H1 (cell line): Measurements from ENCODE around the gene CNNM2. TPM values are rescaled to one million over a fixed set of nuclear protein-coding genes. Genes with fewer than 3 reads are reported as not detected.
A peak's percentile ranks its signal among the peaks of the same experiment; 100 is the strongest.

ENCODE experiments used
- CTCF ChIA-PET: fragments of 300-600 bp; sonication (Branson Sonifier 250); formaldehyde crosslinking; loops from one replicate; lab custom pipeline; 2021; ENCODE audit not compliant: partially characterized antibody; lab: Charles Lee
- POLR2A ChIA-PET: fragments of 300-600 bp; sonication (Branson Sonifier 250); formaldehyde crosslinking; loops from one replicate; lab custom pipeline; 2021; ENCODE audit warnings: inconsistent platforms; ENCODE audit not compliant: partially characterized antibody; lab: Charles Lee
- DNase-seq, 2 experiments: peaks; one replicate each; pipeline versions ENCODE4 v3.0.0 to v3.0.0-alpha.2; 2010 to 2022; ENCODE audit warnings: low spot score in 2 of 2, low read depth in 1 of 2, mixed read lengths in 1 of 2
- FAIRE-seq: peaks from 2 replicates; lab custom pipeline; 2011; peaks lifted over from hg19 to GRCh38; lab: Jason Lieb, UNC
- H2AFZ ChIP-seq: 2 replicates; pipeline ENCODE4 v1.8.1; 2012; ENCODE audit warnings: low read length, inconsistent platforms
- H2AK5ac ChIP-seq: 2 replicates; pipeline ENCODE4 v1.6.1; 2013; ENCODE audit warnings: low read depth, low read length
- H2BK120ac ChIP-seq: replicated peaks from 2 replicates; pipeline ENCODE3; 2013; ENCODE audit warnings: low read depth, low read length, inconsistent platforms
- H2BK12ac ChIP-seq: 2 replicates; pipeline ENCODE4 v1.6.1; 2013; ENCODE audit warnings: low read depth, low read length
- H2BK15ac ChIP-seq: 2 replicates; pipeline ENCODE4 v1.6.1; 2013; ENCODE audit warnings: low read length
- H2BK20ac ChIP-seq: 2 replicates; pipeline ENCODE4 v1.6.1; 2013; ENCODE audit warnings: low read length
- H2BK5ac ChIP-seq: 2 replicates; pipeline ENCODE4 v1.6.1; 2013; ENCODE audit warnings: low read depth, low read length
- H3K14ac ChIP-seq: 2 replicates; pipeline ENCODE4 v1.6.1; 2013; ENCODE audit warnings: inconsistent platforms; ENCODE audit not compliant: insufficient read length
- H3K18ac ChIP-seq: 2 replicates; pipeline ENCODE4 v1.6.1; 2013; ENCODE audit warnings: low read length; ENCODE audit errors: extremely low read depth
- H3K23ac ChIP-seq: 2 replicates; pipeline ENCODE4 v1.6.1; 2013; ENCODE audit warnings: inconsistent platforms; ENCODE audit not compliant: insufficient read length
- H3K23me2 ChIP-seq: 2 replicates; pipeline ENCODE4 v1.6.1; 2013; ENCODE audit warnings: low read depth, low read length
- H3K27ac ChIP-seq: 2 replicates; pipeline ENCODE4 v1.6.1; 2011; ENCODE audit warnings: low read depth, low read length, inconsistent platforms
- H3K27me3 ChIP-seq, 4 experiments: replicated peaks in 1 of 4; 1 replicate in 1 of 4; 2 replicates in 3 of 4; pipeline versions ENCODE4 v1.6.1 to v1.8.1; 2011 to 2013; ENCODE audit warnings: low read length in 3 of 4, mild to moderate bottlenecking in 3 of 4, inconsistent platforms in 2 of 4, mixed read lengths in 2 of 4, moderate library complexity in 1 of 4; ENCODE audit not compliant: control insufficient read depth in 3 of 4, insufficient read depth in 3 of 4; ENCODE audit errors: extremely low read depth in 1 of 4
- H3K36me3 ChIP-seq, 4 experiments: 2 replicates each; pipeline versions ENCODE4 v1.6.1 to v1.8.1; 2011 to 2013; ENCODE audit warnings: mild to moderate bottlenecking in 4 of 4, low read length in 3 of 4, moderate library complexity in 2 of 4, control low read depth in 1 of 4, inconsistent platforms in 1 of 4; ENCODE audit not compliant: insufficient read depth in 4 of 4, control insufficient read depth in 2 of 4
- H3K4ac ChIP-seq: replicated peaks from 2 replicates; pipeline ENCODE3; 2013; ENCODE audit warnings: low read length, low read depth, mixed read lengths, inconsistent platforms; ENCODE audit not compliant: insufficient read length
- H3K4me1 ChIP-seq, 4 experiments: replicated peaks in 1 of 4; 1 replicate in 1 of 4; 2 replicates in 3 of 4; pipeline versions ENCODE4 v1.6.1 to v1.8.1; 2011 to 2013; ENCODE audit warnings: low read length in 3 of 4, inconsistent platforms in 2 of 4, mixed read lengths in 1 of 4; ENCODE audit not compliant: insufficient read depth in 4 of 4, control insufficient read depth in 3 of 4
- H3K4me2 ChIP-seq, 2 experiments: 2 replicates each; pipeline versions ENCODE4 v1.6.1 to v1.8.1; 2011 to 2013; ENCODE audit warnings: low read depth in 2 of 2, low read length in 2 of 2, control low read depth in 1 of 2, inconsistent platforms in 1 of 2, mild to moderate bottlenecking in 1 of 2; ENCODE audit not compliant: insufficient read depth in 1 of 2
- H3K4me3 ChIP-seq, 4 experiments: fragments of 200-600, 300-600 bp in 1 of 4; sonication (generic), shearing (Covaris generic), sonication (Bioruptor Twin) in 1 of 4; 2 replicates each; pipeline versions ENCODE4 v1.5.1 to v1.8.1; 2011 to 2016; ENCODE audit warnings: low read length in 4 of 4, low read depth in 3 of 4, control low read depth in 2 of 4, inconsistent platforms in 2 of 4, mild to moderate bottlenecking in 2 of 4, mixed read lengths in 1 of 4, moderate library complexity in 1 of 4; ENCODE audit not compliant: insufficient read depth in 2 of 4; ENCODE audit errors: extremely low read depth in 1 of 4
- H3K56ac ChIP-seq: replicated peaks from 2 replicates; pipeline ENCODE3; 2013; ENCODE audit warnings: low read depth, mild to moderate bottlenecking, mixed read lengths, low read length, inconsistent platforms; ENCODE audit not compliant: insufficient read length
- H3K79me1 ChIP-seq: 2 replicates; pipeline ENCODE4 v1.6.1; 2013; ENCODE audit warnings: low read depth, low read length, control low read depth
- H3K79me2 ChIP-seq, 2 experiments: 2 replicates each; pipeline versions ENCODE4 v1.6.1 to v1.8.1; 2012 to 2013; ENCODE audit warnings: low read length in 2 of 2, mild to moderate bottlenecking in 2 of 2, inconsistent platforms in 1 of 2; ENCODE audit not compliant: insufficient read depth in 2 of 2, control insufficient read depth in 1 of 2
- H3K9ac ChIP-seq, 4 experiments: replicated peaks in 1 of 4; 1 replicate in 1 of 4; 2 replicates in 3 of 4; pipeline versions ENCODE4 v1.6.1 to v1.8.1; 2011 to 2013; ENCODE audit warnings: low read depth in 3 of 4, low read length in 3 of 4, control low read depth in 2 of 4, mild to moderate bottlenecking in 2 of 4, moderate library complexity in 2 of 4, inconsistent platforms in 1 of 4; ENCODE audit errors: extremely low read depth in 1 of 4
- H3K9me3 ChIP-seq, 2 experiments: 2 replicates each; pipeline versions ENCODE4 v1.6.1 to v1.8.1; 2012 to 2013; ENCODE audit warnings: mild to moderate bottlenecking in 2 of 2, moderate library complexity in 2 of 2, control low read depth in 1 of 2, inconsistent platforms in 1 of 2, low read depth in 1 of 2, low read length in 1 of 2, mixed read lengths in 1 of 2; ENCODE audit not compliant: insufficient read depth in 2 of 2
- H4K20me1 ChIP-seq, 2 experiments: replicated peaks in 1 of 2; 2 replicates each; pipeline versions ENCODE3 to v1.8.1; 2011 to 2013; ENCODE audit warnings: inconsistent platforms in 2 of 2, low read length in 2 of 2, mild to moderate bottlenecking in 1 of 2; ENCODE audit not compliant: insufficient read depth in 2 of 2, control insufficient read depth in 1 of 2
- H4K5ac ChIP-seq: 2 replicates; pipeline ENCODE4 v1.6.1; 2013; ENCODE audit warnings: low read length, low read depth, mixed read lengths, inconsistent platforms; ENCODE audit not compliant: insufficient read length
- H4K8ac ChIP-seq: 2 replicates; pipeline ENCODE4 v1.8.0; 2013; ENCODE audit warnings: mild to moderate bottlenecking, moderate library complexity, low read length, inconsistent platforms; ENCODE audit not compliant: insufficient read depth; ENCODE audit errors: extremely low read depth
- H4K91ac ChIP-seq: replicated peaks from 2 replicates; pipeline ENCODE3; 2013; ENCODE audit warnings: low read length, mixed read lengths, inconsistent platforms; ENCODE audit not compliant: insufficient read length
- BRCA1 ChIP-seq: IDR thresholded peaks from 2 replicates; pipeline ENCODE4 v1.6.1; 2012; ENCODE audit warnings: low read depth, low read length, improper control_type of control experiment
- JUN ChIP-seq: IDR thresholded peaks from 2 replicates; pipeline ENCODE4 v1.6.1; 2011; ENCODE audit warnings: low read depth, mild to moderate bottlenecking, improper control_type of control experiment, low read length
- POLR2A ChIP-seq, 2 experiments: IDR thresholded peaks; 1 replicate in 1 of 2; 2 replicates in 1 of 2; pipeline ENCODE4 v1.6.1; 2011; ENCODE audit warnings: low read depth in 2 of 2, low read length in 2 of 2, mild to moderate bottlenecking in 2 of 2; ENCODE audit errors: control extremely low read depth in 1 of 2
- RBBP5 ChIP-seq: IDR thresholded peaks from 2 replicates; pipeline ENCODE4 v1.7.1; 2012; ENCODE audit warnings: low read depth, mild to moderate bottlenecking, inconsistent platforms, low read length, moderate library complexity, borderline replicate concordance
- RXRA ChIP-seq: IDR thresholded peaks from 2 replicates; pipeline ENCODE4 v1.6.1; 2011; ENCODE audit warnings: low read depth, mild to moderate bottlenecking, low read length, moderate library complexity; ENCODE audit not compliant: insufficient read depth
- SIX5 ChIP-seq: IDR thresholded peaks from 2 replicates; pipeline ENCODE4 v1.6.1; 2011; ENCODE audit warnings: mild to moderate bottlenecking, low read depth, low read length
- SP1 ChIP-seq: IDR thresholded peaks from 2 replicates; pipeline ENCODE4 v1.6.1; 2011; ENCODE audit warnings: low read depth, low read length
- SUZ12 ChIP-seq: fragments of 200-600 bp; sonication (generic); IDR thresholded peaks from 2 replicates; pipeline ENCODE4 v1.6.1; 2012; ENCODE audit warnings: mild to moderate bottlenecking, inconsistent platforms, low read length, moderate library complexity, mixed read lengths
- TAF7 ChIP-seq: optimal IDR thresholded peaks from 2 replicates; pipeline ENCODE3; 2011; ENCODE audit warnings: low read depth, mild to moderate bottlenecking, inconsistent platforms, low read length, moderate library complexity, borderline replicate concordance
- TCF12 ChIP-seq: IDR thresholded peaks from 2 replicates; pipeline ENCODE4 v1.6.1; 2011; ENCODE audit warnings: low read depth, mild to moderate bottlenecking, low read length
- WGBS, 2 experiments: shearing (Covaris generic) in 1 of 2; methylation state at CpG; one replicate each; pipeline versions ENCODE4 v1.1.6 to v1.1.7; 2013 to 2015; ENCODE audit warnings: low lambda C conversion rate in 2 of 2, mixed read lengths in 2 of 2, inconsistent platforms in 1 of 2, low coverage in 1 of 2, missing lambda C conversion rate in 1 of 2; ENCODE audit not compliant: insufficient replicate concordance in 2 of 2, insufficient coverage in 1 of 2, insufficient read length in 1 of 2; ENCODE audit errors: extremely low coverage in 1 of 2, missing lambda C conversion rate in 1 of 2; 5-methylcytosine and 5-hydroxymethylcytosine counted together
- polyA plus RNA-seq, 7 experiments: library from polyadenylated mRNA; depleted of rRNA in 3 of 7; stranded (reverse) in 5 of 7; unstranded in 2 of 7; fragments of >200 nt in 5 of 7; fragments of 200-250 nt in 2 of 7; gene quantifications; 1 replicate in 5 of 7; 2 replicates in 1 of 7; 4 replicates in 1 of 7; pipeline versions ENCODE4 v1.2.1 to v1.2.3, GENCODE V29; 2011 to 2013; ENCODE audit warnings: missing spikeins in 2 of 7, mixed read lengths in 2 of 7
- total RNA-seq: library from RNA; stranded (reverse); fragmentation: NEBNext Ultra II Directional; extraction: Animal tissue kit (Norgen Biotek cat#: 25700); gene quantifications from 2 replicates; pipeline ENCODE4 v1.2.1, GENCODE V29; 2021
- TF ChIP-seq, protein P1 (sequence below): IDR thresholded peaks from 2 replicates; pipeline ENCODE4 v1.6.1; 2012; ENCODE audit warnings: inconsistent platforms
- TF ChIP-seq, protein P2 (sequence below): IDR thresholded peaks from 2 replicates; pipeline ENCODE4 v1.6.1; 2011; ENCODE audit warnings: low read length, improper control_type of control experiment

Gene CNNM2
- total and polyA plus RNA-seq, 2 of the 8 experiments (the other 6 are each of a cell fraction or from before 2014, with no cell fraction given) = 7.3 to 23.6 TPM

DNA sequence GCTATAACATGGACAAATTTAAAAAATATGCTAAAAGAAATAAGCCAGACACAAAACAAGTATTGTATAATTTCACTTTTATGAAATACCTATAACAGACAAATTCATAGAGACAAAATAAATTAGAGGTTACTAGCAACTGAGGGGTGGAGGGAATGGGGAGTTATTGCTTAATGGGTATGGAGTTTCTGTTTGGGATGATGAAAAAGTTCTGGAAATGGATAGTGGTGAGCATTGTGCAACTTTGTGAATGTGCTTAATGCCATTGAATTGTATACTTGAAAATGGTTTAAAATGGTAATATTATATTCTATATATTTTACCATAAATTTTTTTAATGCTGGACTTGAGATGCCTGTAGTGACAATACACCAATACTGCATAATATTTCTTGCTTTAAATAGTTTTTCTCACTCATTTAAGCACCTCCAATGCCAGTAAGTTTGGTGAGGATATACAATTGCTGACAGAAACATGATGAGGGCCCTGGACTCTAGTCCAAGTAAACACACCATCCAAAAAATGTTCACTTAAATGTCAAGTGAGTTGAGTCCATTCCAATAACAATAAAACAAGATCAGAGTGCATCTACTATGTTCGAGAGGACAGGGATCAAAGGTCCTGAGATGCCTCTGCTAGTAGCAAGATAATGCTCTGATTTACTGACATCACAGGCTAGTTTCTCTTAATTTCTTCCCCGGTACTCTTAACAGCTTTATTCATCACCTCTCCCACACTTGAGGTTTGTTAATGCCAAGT, 203.1 kb downstream of the CNNM2 start:
- Histone ChIP-seq H3K23ac (no peak overlapping the region), H3K23me2 (no peaks in the 10 kb centered on the region; the same call in 1 of the 2 replicates), H3K4me2 (no peak overlapping the region), H2BK15ac (no peak overlapping the region), H2BK120ac (no peak overlapping the region), H3K9me3 (no peaks in the 10 kb centered on the region), H2AFZ (no peak overlapping the region), H3K27ac (no peak overlapping the region), H4K5ac (no peak overlapping the region), H3K4ac (no peak overlapping the region), H3K9ac (no peak overlapping the region), H3K14ac (no peak overlapping the region), H3K4me1 (no peaks in the 10 kb centered on the region), H4K91ac (no peak overlapping the region), H2BK5ac (no peak overlapping the region), H3K56ac (peak overlapping the region; percentile 56), H4K20me1 (no peaks in the 10 kb centered on the region), H2BK20ac (no peak overlapping the region), H3K18ac (no peak overlapping the region), H4K8ac (no peak overlapping the region), H3K4me3 (no peak overlapping the region), H3K79me2 (no peaks in the 10 kb centered on the region), H3K27me3 (no peaks in the 10 kb centered on the region), H3K36me3 (no peaks in the 10 kb centered on the region), H3K79me1 (peaks cover 2% of the 10 kb centered on the region; the same call in 1 of the 2 replicates), H2BK12ac (no peak overlapping the region), H2AK5ac (no peak overlapping the region)
- TF ChIP-seq, protein P1, sequence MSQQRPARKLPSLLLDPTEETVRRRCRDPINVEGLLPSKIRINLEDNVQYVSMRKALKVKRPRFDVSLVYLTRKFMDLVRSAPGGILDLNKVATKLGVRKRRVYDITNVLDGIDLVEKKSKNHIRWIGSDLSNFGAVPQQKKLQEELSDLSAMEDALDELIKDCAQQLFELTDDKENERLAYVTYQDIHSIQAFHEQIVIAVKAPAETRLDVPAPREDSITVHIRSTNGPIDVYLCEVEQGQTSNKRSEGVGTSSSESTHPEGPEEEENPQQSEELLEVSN = no peak
- TF ChIP-seq SUZ12 (no peak), SP1 (no peak), RXRA (no peak), TAF7 (no peak), RBBP5 (no peak), TCF12 (no peak), JUN (no peak), BRCA1 (no peak), SIX5 (no peak), POLR2A (IDR thresholded peaks at IDR 0.05; ENCODE audit: control extremely low read depth in 1 of 2, low read depth in 2 of 2, low read length in 2 of 2) (no peak)
- TF ChIP-seq, protein P2, sequence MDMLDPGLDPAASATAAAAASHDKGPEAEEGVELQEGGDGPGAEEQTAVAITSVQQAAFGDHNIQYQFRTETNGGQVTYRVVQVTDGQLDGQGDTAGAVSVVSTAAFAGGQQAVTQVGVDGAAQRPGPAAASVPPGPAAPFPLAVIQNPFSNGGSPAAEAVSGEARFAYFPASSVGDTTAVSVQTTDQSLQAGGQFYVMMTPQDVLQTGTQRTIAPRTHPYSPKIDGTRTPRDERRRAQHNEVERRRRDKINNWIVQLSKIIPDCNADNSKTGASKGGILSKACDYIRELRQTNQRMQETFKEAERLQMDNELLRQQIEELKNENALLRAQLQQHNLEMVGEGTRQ = no peak
- no peak for FAIRE-seq
- no peak for DNase-seq
- WGBS, 2 experiments = 95% methylated on average over 2 of the region's 2 CpGs; no CpG with 5 or more reads in 1 of the 2 experiments
- POLR2A ChIA-PET = no interaction called here
- CTCF ChIA-PET = interaction anchor here (1.1 kb wide), 1 partner anchor 219 kb away, joined by 3 read pairs; no protein-coding TSS in a partner anchor
